22Rv1 (cell line): ENCODE measurements around the gene ECD.

ENCODE experiments used
- H3K27ac ChIP-seq: fragments of 450-650 bp; 2 replicates; pipeline ENCODE4 v1.5.1; 2017
- ZFX ChIP-seq: fragments of 450-650 bp; IDR thresholded peaks from 2 replicates; pipeline ENCODE4 v1.6.1; 2017; ENCODE audit warnings: antibody characterized with exemption, borderline replicate concordance
- TF ChIP-seq, protein P1 (sequence below): fragments of 450-650 bp; IDR thresholded peaks from 2 replicates; pipeline ENCODE4 v1.5.1; 2017; ENCODE audit warnings: mild to moderate bottlenecking

ECD gene

DNA sequence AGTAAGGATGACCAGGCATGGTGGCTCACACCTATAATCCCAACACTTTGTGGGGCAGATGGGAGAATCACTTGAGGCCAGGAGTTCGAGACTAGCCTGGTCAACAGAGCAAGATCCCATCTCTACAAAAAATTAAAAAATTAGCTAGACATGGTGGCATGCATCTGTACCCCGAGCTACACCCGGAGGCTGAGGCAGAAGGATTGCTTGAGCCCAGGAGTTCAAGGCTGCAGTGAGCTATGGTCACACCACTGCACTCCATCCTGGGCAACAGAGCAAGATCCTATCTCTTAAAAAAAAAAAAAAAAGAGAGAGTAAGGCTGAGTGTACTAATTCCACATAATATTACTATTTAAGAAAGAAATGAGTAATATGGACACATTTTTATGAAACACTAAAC is 75.0 kb downstream of the ECD start:
- TF ChIP-seq, protein P1, sequence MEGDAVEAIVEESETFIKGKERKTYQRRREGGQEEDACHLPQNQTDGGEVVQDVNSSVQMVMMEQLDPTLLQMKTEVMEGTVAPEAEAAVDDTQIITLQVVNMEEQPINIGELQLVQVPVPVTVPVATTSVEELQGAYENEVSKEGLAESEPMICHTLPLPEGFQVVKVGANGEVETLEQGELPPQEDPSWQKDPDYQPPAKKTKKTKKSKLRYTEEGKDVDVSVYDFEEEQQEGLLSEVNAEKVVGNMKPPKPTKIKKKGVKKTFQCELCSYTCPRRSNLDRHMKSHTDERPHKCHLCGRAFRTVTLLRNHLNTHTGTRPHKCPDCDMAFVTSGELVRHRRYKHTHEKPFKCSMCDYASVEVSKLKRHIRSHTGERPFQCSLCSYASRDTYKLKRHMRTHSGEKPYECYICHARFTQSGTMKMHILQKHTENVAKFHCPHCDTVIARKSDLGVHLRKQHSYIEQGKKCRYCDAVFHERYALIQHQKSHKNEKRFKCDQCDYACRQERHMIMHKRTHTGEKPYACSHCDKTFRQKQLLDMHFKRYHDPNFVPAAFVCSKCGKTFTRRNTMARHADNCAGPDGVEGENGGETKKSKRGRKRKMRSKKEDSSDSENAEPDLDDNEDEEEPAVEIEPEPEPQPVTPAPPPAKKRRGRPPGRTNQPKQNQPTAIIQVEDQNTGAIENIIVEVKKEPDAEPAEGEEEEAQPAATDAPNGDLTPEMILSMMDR, result no peak
- no peak for TF ChIP-seq ZFX
- no peak overlapping the region for H3K27ac ChIP-seq

GRCh38 chr10:73088304-73088703 is 79.5 kb downstream of the ECD start:
- no peak for TF ChIP-seq ZFX
- TF ChIP-seq, protein P1, result no peak
- no peak overlapping the region for H3K27ac ChIP-seq

- peak overlapping the region; percentile 56 for H3K27ac ChIP-seq
- TF ChIP-seq, protein P1, result no peak
- TF ChIP-seq ZFX, result no peak
These were observed 81.0 kb downstream of the ECD start for GRCh38 chr10:73086816-73087215.

DNA sequence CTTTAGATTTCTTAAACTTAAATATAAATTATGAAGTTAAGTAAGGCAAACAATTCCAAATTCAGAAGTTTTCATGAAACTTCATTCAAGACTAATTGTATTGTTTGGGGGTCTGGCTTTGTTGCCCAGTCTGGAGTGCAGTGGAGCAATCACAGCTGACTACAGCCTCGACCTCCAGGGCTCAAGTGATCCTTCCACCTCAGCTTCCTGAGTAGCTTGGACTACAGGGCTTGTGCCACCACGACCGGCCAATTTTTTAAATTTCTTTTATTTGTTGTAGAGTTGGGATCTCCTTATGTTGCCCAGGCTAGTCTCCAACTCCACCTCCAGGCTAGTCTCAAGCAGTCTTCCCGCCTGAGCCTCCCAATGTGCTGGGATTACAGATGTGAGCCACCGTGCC is 83.6 kb downstream of the ECD start:
- H3K27ac ChIP-seq, result no peak overlapping the region
- TF ChIP-seq, protein P1, result no peak
- TF ChIP-seq ZFX, result no peak
